GM15510 (cell line): Measurements from ENCODE around the gene YPEL1.

Source experiments
- POLR2A ChIP-seq: IDR thresholded peaks from 3 replicates; pipeline ENCODE4 v1.6.1; 2011; ENCODE audit warnings: borderline replicate concordance; ENCODE audit not compliant: insufficient read length; ENCODE audit errors: extremely low read depth

The YPEL1 gene

DNA sequence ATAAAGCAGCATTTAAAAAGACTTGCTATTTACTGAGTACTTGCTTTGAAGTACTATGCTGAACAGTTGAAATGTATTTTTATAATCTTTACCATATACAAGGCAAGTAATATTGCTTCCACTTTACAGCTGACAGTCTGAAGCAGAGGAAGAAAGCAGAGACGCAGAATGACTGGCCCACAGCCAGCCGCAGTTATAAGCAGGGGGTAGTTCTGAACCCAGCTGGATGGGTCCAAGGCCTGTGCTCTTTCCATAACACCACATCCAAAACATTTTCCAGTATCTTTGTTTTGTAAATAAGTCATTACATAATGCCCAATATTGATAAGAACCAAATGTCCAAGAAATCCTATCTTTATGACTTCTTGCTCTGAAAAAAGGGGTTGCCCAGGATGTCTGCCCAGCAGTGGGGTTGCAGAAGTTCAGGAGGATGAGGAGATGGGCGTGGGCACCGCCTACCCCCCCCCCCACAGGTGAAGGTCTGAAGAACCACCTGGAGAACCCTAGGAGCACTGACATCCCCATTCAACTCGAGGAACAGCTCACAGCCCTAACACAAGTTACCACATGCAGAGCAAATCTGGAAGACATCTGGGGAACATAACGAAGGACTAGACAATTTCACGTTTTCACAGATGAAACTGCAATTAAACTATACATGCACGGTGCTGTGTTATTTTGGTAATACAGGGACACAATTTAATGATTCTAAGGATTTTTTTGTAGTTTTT, 24.2 kb upstream of the YPEL1 start:
- TF ChIP-seq POLR2A = no peak

GRCh38 chr22:21759093-21759492, 23.5 kb upstream of the YPEL1 start:
- no peak for TF ChIP-seq POLR2A

- TF ChIP-seq POLR2A = no peak
These were observed 22.7 kb upstream of the YPEL1 start for GRCh38 chr22:21758091-21758864.

DNA sequence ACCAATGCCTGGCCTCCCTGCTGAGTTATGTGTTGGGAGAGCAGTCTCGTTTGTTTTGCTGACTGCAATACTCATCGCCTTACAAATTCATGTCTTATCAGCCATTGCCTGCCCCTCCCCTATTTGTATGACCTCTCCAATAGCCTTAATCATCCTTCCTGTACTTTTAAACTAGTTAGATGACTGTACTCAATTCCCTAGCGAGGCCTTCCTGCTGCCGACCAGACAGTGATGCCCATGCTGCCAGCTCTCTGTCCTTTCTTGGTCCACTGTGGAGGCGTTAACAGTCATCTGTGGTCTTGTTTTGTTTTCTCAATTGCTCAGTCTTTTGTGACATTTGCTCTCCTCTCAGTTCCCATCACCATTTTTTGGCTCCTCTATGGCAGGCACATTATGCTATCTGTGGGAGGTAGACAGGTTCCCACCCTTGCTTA, 20.3 kb upstream of the YPEL1 start:
- TF ChIP-seq POLR2A = no peak

DNA sequence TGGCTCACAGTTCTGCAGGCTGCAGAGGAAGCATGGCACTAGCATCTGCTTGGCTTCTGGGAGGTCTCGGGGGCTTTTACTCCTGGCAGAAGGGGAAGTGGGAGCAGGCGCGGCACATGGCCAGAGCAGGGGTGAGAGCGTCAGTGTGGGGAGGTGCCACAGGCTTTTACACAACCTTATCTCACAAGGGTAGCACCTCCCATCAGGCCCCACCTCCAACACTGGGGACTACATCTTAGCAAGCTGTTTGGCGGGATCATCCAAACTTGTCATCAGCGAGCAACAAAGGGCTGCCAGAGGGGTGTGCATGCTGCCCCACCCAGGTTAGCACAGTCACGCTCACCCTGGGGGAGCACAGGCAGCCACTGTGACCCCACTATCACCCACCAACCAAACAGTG, 18.9 kb upstream of the YPEL1 start:
- no peak for TF ChIP-seq POLR2A

DNA sequence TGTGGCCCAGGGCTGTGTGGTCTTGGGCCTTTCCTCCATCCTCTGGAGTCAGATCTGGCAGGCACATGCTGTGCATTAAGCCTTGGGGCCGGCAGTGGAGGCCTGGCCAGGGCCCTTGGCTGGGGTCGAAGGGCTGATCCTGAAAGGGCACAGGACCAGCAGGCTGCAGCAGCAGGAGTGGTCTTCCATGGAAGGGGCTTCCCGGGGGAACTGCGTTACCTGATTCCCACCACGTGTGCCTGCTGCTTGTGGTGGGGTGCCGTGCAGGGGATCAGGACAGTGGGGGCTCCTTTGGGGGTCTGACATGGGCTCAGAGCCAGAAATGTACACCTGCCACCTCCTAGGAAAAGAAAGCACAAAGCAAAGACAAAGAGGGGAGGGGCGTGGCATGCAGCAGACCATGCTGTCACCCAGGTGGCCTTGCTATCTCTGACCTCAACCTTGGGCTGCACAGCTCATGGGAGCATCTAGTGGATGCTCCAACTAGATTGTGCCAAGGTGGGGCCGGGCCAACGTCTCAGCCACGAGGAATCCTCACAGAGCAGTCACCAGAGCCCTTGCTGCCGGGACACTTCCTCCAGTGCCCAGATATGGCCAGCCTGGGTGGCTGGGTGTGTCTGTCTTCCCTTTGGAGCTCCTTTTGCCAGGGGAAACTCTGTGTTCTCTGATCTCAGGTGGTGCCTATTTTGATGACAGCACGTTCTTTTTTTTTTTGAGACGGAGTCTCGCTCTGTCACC, 17.9 kb upstream of the YPEL1 start:
- no peak for TF ChIP-seq POLR2A

GRCh38 chr22:21752276-21752675, 16.7 kb upstream of the YPEL1 start:
- TF ChIP-seq POLR2A = no peak

- TF ChIP-seq POLR2A = no peak
These were observed 10.4 kb upstream of the YPEL1 start for GRCh38 chr22:21745948-21746347.

GRCh38 chr22:21741790-21742189, 6.2 kb upstream of the YPEL1 start:
- no peak for TF ChIP-seq POLR2A

DNA sequence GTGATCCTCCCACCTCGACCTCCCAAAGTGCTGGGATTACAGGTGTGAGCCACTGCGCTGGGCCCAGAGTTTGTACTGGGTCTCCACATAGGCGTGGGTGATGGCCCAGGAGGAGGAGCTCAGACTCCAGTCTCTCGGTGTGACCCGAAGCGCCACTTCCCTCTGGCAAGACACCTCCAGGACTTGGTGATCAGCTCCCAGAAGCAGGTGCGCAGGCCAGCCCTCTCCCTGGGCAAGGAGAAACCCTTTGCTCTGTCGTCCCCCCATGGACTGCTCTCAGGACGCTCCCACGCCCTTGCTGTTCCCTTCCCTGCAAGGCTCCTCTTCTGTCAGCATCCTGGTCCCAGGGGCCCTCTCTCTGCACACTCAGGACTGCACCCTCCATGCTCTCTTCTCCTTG, 5.5 kb upstream of the YPEL1 start:
- no peak for TF ChIP-seq POLR2A

DNA sequence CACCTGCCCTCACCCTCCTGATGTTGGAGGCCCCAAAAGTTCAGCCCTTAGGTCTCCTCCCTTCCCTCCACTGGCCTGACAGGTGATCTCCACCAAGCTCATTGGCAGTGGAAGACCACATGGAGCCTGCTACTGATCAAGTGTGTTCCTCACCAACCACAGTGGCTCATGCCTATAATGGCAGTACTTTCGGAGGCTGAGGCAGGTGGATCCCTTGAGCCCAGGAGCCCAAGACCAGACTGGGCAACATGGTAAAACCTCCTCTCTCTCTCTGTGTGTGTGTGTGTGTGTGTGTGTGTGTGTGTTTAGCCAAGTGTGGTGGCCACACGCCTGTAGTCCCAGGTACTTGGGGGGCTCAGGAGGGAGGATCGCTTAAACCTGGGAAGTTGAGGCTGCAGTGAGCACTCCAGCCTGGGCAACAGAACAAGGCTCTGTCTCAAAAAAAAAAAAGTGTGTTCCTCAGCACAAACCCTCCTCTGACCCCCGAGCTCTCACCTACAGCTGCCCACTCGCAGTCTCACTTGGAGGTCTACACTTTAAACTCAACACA, 4.3 kb upstream of the YPEL1 start:
- TF ChIP-seq POLR2A = no peak

DNA sequence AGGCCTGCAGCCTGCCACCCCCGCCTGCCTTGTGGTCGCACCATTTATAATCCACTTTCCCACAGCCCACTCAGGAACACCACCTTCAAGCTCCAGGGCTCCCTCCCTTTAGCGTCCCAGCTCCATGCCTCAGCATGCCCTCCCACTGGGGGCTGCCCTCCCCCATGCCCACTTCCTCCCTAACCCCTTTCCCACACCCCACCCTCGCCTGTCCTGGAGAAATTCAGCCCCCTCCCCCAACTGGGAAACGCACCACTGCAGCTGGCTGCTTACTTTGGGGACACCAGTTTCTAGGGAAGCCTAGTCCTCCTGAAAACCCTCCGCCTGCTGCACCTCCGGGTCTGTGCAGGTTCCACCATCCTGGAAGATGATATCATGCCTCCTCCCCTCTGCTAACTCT, 3.4 kb upstream of the YPEL1 start:
- no peak for TF ChIP-seq POLR2A

GRCh38 chr22:21738081-21738480, 2.5 kb upstream of the YPEL1 start:
- TF ChIP-seq POLR2A = no peak

DNA sequence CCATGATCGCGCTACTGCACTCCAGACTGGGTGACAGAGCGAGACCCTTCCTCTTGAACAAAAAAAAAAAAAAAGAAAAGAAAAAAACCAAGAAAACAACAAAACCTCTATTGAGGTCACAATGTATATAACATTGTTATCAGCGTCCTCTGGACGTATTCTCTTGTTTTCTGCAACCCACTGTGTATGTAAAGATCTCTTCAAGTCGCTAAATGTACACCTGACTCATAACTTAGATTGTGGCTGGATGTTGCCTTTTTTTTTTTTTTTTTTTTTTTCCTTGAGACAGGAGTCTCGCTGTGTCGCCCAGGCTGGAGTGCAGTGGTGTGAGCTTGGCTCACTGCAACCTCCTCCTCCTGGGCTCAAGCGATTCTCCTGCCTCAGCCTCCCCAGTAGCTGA, 1.4 kb upstream of the YPEL1 start:
- no peak for TF ChIP-seq POLR2A

DNA sequence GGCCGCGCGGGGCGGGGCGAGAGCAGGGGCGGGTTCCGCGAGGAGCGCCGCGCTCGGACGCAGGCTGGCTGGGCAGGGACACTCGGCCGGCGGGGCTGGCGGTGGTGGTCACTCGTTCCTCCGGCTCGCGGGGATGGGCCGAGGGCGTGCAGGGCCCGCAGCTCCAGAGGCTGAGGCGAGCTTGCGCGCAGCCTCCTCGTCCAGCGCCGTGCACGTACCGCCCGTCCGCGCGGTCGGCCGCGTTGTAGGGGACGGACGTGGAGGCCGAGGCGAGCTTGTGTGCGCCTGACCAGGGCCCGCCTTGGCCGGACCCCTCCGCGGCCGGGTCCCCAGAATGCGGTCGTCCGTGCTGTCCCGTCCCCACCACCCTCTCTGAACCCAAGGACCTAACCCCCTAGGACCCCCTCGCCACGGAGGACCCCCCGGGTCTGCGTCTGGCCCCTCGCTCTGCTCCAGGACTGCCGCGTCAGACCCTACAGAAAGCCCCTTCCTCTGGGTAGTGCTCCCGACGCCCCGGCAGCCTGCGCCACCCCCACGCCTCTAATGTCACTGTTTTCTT, 569 bp upstream of the YPEL1 start:
- TF ChIP-seq POLR2A = no peak
